Adrenal gland (tissue), 5 donors: ENCODE results near the gene LAYN.

ENCODE experiments used
- POLR2A ChIP-seq, 2 donors: fragments of 450-650 bp; IDR thresholded peaks; one replicate each; pipeline ENCODE4 v1.6.1; 2017; ENCODE audit warnings: antibody characterized with exemption in 2 of 2, mild to moderate bottlenecking in 2 of 2, moderate library complexity in 1 of 2
- TF ChIP-seq, protein P1 (sequence below), 6 experiments: fragments of 450-650 bp in 4 of 6; fragments of 200-600 bp in 2 of 6; sonication (generic) in 1 of 6; IDR thresholded peaks; 1 replicate in 5 of 6; 2 replicates in 1 of 6; pipeline versions ENCODE4 v1.5.1 to v1.8.0; 2016 to 2021; ENCODE audit warnings: antibody characterized with exemption in 6 of 6, mild to moderate bottlenecking in 2 of 6, moderate library complexity in 1 of 6
- donor health status: DM: no; HTN: no; CAD: no.

DNA sequence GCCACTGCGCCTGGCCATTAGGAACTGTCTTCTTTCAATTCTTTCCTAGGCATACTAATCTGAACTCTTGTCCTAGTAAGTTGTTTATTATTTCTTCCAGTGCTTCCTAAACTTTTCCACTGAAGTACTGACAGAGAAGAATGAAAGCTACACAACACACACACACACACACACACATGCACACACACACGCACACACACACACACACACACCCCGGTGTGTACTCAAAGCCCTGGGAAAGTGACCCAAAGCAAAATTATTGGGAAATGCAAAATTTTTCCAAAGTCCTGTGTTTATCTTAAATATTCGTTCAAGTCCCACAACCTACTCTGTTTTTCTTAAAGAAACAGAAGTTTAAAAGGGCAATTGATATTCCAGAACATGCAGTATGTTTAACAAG, 42.4 kb downstream of the LAYN start:
- TF ChIP-seq, protein P1, sequence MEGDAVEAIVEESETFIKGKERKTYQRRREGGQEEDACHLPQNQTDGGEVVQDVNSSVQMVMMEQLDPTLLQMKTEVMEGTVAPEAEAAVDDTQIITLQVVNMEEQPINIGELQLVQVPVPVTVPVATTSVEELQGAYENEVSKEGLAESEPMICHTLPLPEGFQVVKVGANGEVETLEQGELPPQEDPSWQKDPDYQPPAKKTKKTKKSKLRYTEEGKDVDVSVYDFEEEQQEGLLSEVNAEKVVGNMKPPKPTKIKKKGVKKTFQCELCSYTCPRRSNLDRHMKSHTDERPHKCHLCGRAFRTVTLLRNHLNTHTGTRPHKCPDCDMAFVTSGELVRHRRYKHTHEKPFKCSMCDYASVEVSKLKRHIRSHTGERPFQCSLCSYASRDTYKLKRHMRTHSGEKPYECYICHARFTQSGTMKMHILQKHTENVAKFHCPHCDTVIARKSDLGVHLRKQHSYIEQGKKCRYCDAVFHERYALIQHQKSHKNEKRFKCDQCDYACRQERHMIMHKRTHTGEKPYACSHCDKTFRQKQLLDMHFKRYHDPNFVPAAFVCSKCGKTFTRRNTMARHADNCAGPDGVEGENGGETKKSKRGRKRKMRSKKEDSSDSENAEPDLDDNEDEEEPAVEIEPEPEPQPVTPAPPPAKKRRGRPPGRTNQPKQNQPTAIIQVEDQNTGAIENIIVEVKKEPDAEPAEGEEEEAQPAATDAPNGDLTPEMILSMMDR (IDR thresholded peaks at IDR 0.05): no peak
- TF ChIP-seq POLR2A (IDR thresholded peaks at IDR 0.05): no peak
